Lung (tissue), 12 donors: ENCODE measurements around the gene EMC1. TPM values are rescaled to one million over a fixed set of nuclear protein-coding genes. Genes with fewer than 3 reads are reported as not detected.

Source experiments
- ATAC-seq: fragments of 200-7000 bp; cut with Tn5 transposase; one replicate; pipeline ENCODE4 v1.9.1; 2020; ENCODE audit warnings: moderate number of reproducible peaks; ENCODE audit not compliant: insufficient read depth, low FRiP score
- DNase-seq, 3 donors: peaks; one replicate each; pipeline ENCODE4 v3.0.0-alpha.2; 2013 to 2017
- H3K27ac ChIP-seq, 2 donors: one replicate each; pipeline ENCODE4 v1.5.1; 2013; ENCODE audit warnings: mild to moderate bottlenecking in 2 of 2, moderate library complexity in 2 of 2, control low read depth in 1 of 2, inconsistent platforms in 1 of 2, low read depth in 1 of 2, low read length in 1 of 2
- H3K27me3 ChIP-seq, 3 donors: one replicate each; pipeline ENCODE4 v1.5.1; 2013; ENCODE audit warnings: low read length in 2 of 3; ENCODE audit not compliant: control insufficient read depth in 3 of 3, insufficient read depth in 3 of 3
- H3K36me3 ChIP-seq, 4 donors: one replicate each; pipeline ENCODE4 v1.5.1; 2013; ENCODE audit warnings: low read length in 4 of 4, mild to moderate bottlenecking in 1 of 4, moderate library complexity in 1 of 4; ENCODE audit not compliant: control insufficient read depth in 4 of 4, insufficient read depth in 4 of 4
- H3K4me1 ChIP-seq, 5 donors: one replicate each; pipeline ENCODE4 v1.5.1; 2013; ENCODE audit warnings: low read length in 5 of 5, mild to moderate bottlenecking in 2 of 5, moderate library complexity in 1 of 5; ENCODE audit not compliant: control insufficient read depth in 5 of 5, insufficient read depth in 5 of 5
- H3K4me3 ChIP-seq: one replicate; pipeline ENCODE4 v1.5.1; 2013; ENCODE audit warnings: mild to moderate bottlenecking, control low read depth, moderate library complexity
- H3K9ac ChIP-seq, 2 donors: one replicate each; pipeline ENCODE4 v1.5.1; 2013; ENCODE audit warnings: low read length in 2 of 2, control low read depth in 1 of 2; ENCODE audit not compliant: insufficient read depth in 1 of 2
- H3K9me3 ChIP-seq, 4 donors: one replicate each; pipeline ENCODE4 v1.5.1; 2013; ENCODE audit warnings: low read length in 3 of 4, mild to moderate bottlenecking in 1 of 4, moderate library complexity in 1 of 4; ENCODE audit not compliant: control insufficient read depth in 4 of 4, insufficient read depth in 3 of 4
- WGBS, 2 donors: extraction: QIAGEN DNeasy Blood & Tissue Kit; methylation state at CpG; one replicate each; pipeline ENCODE4 v1.1.7; 2013; 5-methylcytosine and 5-hydroxymethylcytosine counted together
- polyA plus RNA-seq, 2 donors: library from polyadenylated mRNA; stranded (reverse); fragments of 200-250 nt; gene quantifications; one replicate each; pipeline ENCODE4 v1.2.1, GENCODE V29; 2013
- total RNA-seq, 2 donors: library from RNA; depleted of rRNA in 1 of 2; stranded (reverse); fragments of >200 nt in 1 of 2; gene quantifications; one replicate each; pipeline ENCODE4 v1.2.1, GENCODE V29; 2014 to 2021
- TF ChIP-seq, protein P1 (sequence below): IDR thresholded peaks from 2 replicates; pipeline ENCODE4 v1.5.1; 2012; ENCODE audit warnings: mild to moderate bottlenecking; ENCODE audit errors: control extremely low read depth, extremely low read depth
- donor health status: control.
- donor health status: control.
- donor health status: Bipolar disorder and iron deficiency.
- donor health status: healthy.
- donor health status: DM: yes; HTN: yes; CAD: no.

The EMC1 gene
- total and polyA plus RNA-seq, 4 donors = 12.1 to 52.7 (median 36.5) TPM

DNA sequence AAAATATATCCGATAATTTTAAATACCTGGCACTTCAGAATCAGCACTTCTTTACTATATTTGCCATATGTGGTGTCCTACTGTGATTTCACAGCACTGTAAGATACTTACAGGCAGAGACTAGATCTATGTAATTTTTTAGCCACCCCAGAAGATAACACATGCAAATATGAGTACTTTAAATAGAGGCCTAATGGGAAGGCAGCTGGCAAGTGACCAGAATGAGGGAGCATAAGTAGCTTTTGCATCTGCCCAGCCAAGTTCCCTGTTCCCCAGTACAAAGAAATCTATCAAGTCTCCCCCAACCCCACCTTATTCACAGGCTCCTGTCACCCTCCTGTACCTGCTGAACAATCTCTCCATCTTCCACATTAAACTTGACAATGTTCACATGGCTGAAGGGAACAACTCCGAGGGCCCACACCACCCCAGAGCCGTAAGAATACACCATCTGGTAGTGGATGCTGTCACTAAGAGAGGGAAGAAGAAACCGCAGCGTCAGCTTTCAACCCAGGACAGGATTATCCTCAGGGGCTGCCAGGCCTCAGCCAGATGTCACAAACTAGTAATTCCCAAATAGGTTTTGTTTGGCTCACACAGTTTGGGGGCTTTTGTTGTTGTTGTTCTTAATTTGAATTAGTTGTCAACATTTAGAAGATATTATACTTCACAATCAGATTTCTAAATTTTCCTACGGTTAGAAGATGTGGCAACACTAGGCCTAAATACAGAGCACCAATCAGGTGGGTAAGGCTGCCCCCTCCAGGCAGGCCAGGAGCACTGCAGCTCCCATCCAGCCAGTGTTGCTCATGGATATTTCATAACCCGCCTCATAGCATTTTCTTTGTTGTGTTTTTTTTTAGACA, 10.4 kb downstream of the EMC1 start:
- DNase-seq (peak; percentile 62 to 69 (median 62)), ATAC-seq (peak; percentile 92)
- no peak overlapping the region for H3K27ac ChIP-seq
- no peaks in the 10 kb centered on the region for H3K27me3 ChIP-seq
- no peaks in the 10 kb centered on the region for H3K9me3 ChIP-seq
- WGBS, 2 donors = 52 to 65% methylated on average over 7 of the region's 7 CpGs
- H3K4me1 ChIP-seq = no peaks in the 10 kb centered on the region
- TF ChIP-seq, protein P1, sequence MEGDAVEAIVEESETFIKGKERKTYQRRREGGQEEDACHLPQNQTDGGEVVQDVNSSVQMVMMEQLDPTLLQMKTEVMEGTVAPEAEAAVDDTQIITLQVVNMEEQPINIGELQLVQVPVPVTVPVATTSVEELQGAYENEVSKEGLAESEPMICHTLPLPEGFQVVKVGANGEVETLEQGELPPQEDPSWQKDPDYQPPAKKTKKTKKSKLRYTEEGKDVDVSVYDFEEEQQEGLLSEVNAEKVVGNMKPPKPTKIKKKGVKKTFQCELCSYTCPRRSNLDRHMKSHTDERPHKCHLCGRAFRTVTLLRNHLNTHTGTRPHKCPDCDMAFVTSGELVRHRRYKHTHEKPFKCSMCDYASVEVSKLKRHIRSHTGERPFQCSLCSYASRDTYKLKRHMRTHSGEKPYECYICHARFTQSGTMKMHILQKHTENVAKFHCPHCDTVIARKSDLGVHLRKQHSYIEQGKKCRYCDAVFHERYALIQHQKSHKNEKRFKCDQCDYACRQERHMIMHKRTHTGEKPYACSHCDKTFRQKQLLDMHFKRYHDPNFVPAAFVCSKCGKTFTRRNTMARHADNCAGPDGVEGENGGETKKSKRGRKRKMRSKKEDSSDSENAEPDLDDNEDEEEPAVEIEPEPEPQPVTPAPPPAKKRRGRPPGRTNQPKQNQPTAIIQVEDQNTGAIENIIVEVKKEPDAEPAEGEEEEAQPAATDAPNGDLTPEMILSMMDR = peak; percentile 91
- H3K4me3 ChIP-seq = no peak overlapping the region
- peaks cover 35 to 61% (median 47%) of the 10 kb centered on the region in 4 donors for H3K36me3 ChIP-seq
- peak overlapping the region in 1 of 2 donors; percentile 8 for H3K9ac ChIP-seq

DNA sequence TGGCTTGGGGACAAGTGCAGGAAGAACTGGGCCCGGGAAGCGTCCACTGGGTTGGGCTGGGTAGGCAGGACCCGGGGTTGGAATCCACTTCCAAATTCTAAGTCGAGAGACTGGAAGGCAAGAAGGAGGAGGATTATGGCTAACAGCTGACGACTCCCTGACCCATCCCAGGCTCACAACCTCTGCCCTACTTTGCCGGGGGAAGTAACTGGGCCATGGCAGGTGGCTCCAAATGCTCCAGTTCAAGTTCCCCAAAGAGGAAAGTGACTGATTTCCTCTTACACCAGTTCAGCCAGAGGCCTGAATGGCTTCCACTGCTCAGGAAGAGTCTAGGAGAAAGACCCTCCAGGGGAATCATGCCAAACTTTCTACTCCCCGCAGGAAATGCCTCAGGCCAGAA, 11.4 kb downstream of the EMC1 start:
- Histone ChIP-seq H3K36me3 (peaks cover 38 to 61% (median 50%) of the 10 kb centered on the region in 4 donors), H3K4me1 (no peaks in the 10 kb centered on the region), H3K9ac (no peak overlapping the region), H3K27me3 (no peaks in the 10 kb centered on the region), H3K9me3 (no peaks in the 10 kb centered on the region), H3K27ac (no peak overlapping the region), H3K4me3 (no peak overlapping the region)
- TF ChIP-seq, protein P1 = no peak
- ATAC-seq (no peak), DNase-seq (no peak)
- 88 to 90% methylated on average over 7 of the region's 7 CpGs for WGBS, 2 donors

DNA sequence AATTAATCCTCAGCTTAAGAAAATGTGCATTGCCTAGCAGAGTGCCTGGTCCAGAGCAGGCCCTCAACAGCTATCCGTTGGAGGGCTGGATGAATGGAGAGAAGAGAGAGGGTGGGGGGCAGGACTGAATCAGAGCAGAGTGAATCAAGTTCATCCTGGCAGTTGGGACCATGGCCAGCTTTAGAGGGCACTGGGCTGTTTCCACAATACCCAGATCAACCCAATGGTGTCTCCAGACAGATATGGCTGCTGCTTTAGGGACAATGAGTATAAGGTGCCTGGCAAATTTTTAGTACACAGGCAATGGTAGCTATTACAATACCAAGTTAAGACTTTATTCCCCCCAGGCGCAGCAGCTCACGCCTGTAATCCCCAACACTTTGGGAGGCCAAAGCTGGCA, 17.1 kb downstream of the EMC1 start:
- peaks cover 44 to 66% (median 52%) of the 10 kb centered on the region in 4 donors for H3K36me3 ChIP-seq

More for the DNA sequence above, 17.1 kb downstream of the EMC1 start:
- no peaks in the 10 kb centered on the region for H3K27me3 ChIP-seq
- WGBS, 2 donors = 98 to 99% methylated on average over 3 of the region's 3 CpGs
- peaks cover 0 to 8% (median 0%) of the 10 kb centered on the region in 5 donors for H3K4me1 ChIP-seq
- ATAC-seq = no peak
- no peak for DNase-seq
- H3K27ac ChIP-seq = no peak overlapping the region
- H3K4me3 ChIP-seq = no peak overlapping the region
- TF ChIP-seq, protein P1 = no peak
- H3K9me3 ChIP-seq = no peaks in the 10 kb centered on the region
- no peak overlapping the region for H3K9ac ChIP-seq
